Measurements from ENCODE around the gene MIPOL1. TPM values are rescaled to one million over a fixed set of nuclear protein-coding genes. Genes with fewer than 3 reads are reported as not detected.

Gene MIPOL1
- total and polyA plus RNA-seq, 2 donors (not counting 3 experiments of a cell fraction or from before 2014, with no cell fraction given) = 3.4 to 33.5 TPM

DNA sequence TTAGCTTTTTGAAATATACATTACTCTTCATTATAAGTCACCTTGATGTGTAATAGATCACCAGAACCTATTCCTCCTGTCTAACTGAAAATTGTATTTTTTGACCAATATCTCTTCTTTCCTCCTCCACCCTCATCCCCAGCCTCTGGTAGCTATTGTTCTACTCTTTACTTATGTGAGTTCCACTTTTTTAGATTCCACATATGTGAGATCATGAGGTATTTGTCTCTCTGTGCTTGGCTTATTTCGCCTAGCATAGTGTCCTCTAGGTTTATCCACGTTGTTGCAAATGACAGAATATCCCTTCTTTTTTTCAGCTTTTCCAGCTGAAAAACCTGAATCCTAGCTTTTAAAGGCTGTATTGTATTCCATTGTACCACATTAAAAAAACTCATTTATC lies 82.1 kb downstream of the MIPOL1 start:
- intact Hi-C loops (cut with micrococcal nuclease) = no loop called here
- no peaks in the 10 kb centered on the region for H3K4me1 ChIP-seq (ENCODE audit: control insufficient read depth, extremely low read depth, insufficient read depth, low read length)
- CTCF ChIA-PET = interaction anchor here (0.8 to 1.9 kb wide), 3 partner anchors 8 to 14 kb away, joined by 3 to 6 read pairs (median 4); no protein-coding TSS in a partner anchor

More for the DNA sequence above, 82.1 kb downstream of the MIPOL1 start:
- H4K20me1 ChIP-seq (replicated peaks; ENCODE audit: control insufficient read depth, extremely low read depth, insufficient read depth, low read length) = no peaks in the 10 kb centered on the region
- no peak overlapping the region for H3K4me2 ChIP-seq (ENCODE audit: insufficient read depth, low read length)
- no peak for FAIRE-seq
- no peak overlapping the region for H3K27ac ChIP-seq (ENCODE audit: insufficient read depth, low read depth, low read length)
- no peaks in the 10 kb centered on the region for H3K36me3 ChIP-seq (ENCODE audit: control insufficient read depth in 2 of 2, extremely low read depth in 1 of 2, insufficient read depth in 2 of 2, low read length in 2 of 2)
- no peak overlapping the region for H3K4me3 ChIP-seq (replicated peaks in 1 of 3; ENCODE audit: insufficient read depth in 1 of 3, low read depth in 1 of 3, low read length in 3 of 3)
- H2AFZ ChIP-seq (ENCODE audit: low read depth, low read length) = no peak overlapping the region
- no peaks in the 10 kb centered on the region for H3K9me3 ChIP-seq (replicated peaks; ENCODE audit: control insufficient read depth, insufficient read depth, low read length)
- TF ChIP-seq GATA2 (IDR thresholded peaks at IDR 0.05; ENCODE audit: insufficient read depth, insufficient read length, low read depth, low read length) (no peak), EZH2 (IDR thresholded peaks at IDR 0.05; ENCODE audit: borderline replicate concordance, low read depth, low read length, severe bottlenecking) (no peak), POLR2AphosphoS5 (IDR thresholded peaks at IDR 0.05; ENCODE audit: insufficient read depth, low read depth, low read length) (no peak), MYC (IDR thresholded peaks at IDR 0.05; ENCODE audit: low read depth, low read length) (no peak), POLR2A (IDR thresholded peaks at IDR 0.05; ENCODE audit: low read depth, low read length) (no peak), JUN (IDR thresholded peaks at IDR 0.05; ENCODE audit: borderline replicate concordance, insufficient read depth, insufficient read length, low read depth) (no peak), FOS (IDR thresholded peaks at IDR 0.05; ENCODE audit: borderline replicate concordance, insufficient read depth, low read length) (no peak)
- TF ChIP-seq, protein P1, sequence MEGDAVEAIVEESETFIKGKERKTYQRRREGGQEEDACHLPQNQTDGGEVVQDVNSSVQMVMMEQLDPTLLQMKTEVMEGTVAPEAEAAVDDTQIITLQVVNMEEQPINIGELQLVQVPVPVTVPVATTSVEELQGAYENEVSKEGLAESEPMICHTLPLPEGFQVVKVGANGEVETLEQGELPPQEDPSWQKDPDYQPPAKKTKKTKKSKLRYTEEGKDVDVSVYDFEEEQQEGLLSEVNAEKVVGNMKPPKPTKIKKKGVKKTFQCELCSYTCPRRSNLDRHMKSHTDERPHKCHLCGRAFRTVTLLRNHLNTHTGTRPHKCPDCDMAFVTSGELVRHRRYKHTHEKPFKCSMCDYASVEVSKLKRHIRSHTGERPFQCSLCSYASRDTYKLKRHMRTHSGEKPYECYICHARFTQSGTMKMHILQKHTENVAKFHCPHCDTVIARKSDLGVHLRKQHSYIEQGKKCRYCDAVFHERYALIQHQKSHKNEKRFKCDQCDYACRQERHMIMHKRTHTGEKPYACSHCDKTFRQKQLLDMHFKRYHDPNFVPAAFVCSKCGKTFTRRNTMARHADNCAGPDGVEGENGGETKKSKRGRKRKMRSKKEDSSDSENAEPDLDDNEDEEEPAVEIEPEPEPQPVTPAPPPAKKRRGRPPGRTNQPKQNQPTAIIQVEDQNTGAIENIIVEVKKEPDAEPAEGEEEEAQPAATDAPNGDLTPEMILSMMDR (IDR thresholded peaks at IDR 0.05; ENCODE audit: extremely low read depth in 1 of 2, insufficient read depth in 1 of 2, low read depth in 1 of 2, low read length in 2 of 2) = no peak
- TF ChIP-seq, protein P2, sequence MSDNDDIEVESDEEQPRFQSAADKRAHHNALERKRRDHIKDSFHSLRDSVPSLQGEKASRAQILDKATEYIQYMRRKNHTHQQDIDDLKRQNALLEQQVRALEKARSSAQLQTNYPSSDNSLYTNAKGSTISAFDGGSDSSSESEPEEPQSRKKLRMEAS (IDR thresholded peaks at IDR 0.05; ENCODE audit: insufficient read depth, insufficient read length) = no peak
- H3K9ac ChIP-seq (replicated peaks; ENCODE audit: extremely low read depth, insufficient read depth, low read length) = no peak overlapping the region
- H3K9me1 ChIP-seq (replicated peaks; ENCODE audit: control insufficient read depth, extremely low read depth, insufficient read depth, low read length) = no peaks in the 10 kb centered on the region
- BruUV-seq (replicated peaks) = no TSS peak
- no peaks in the 10 kb centered on the region for H3K79me2 ChIP-seq (ENCODE audit: control insufficient read depth, insufficient read depth, low read length)
- POLR2A ChIA-PET = no interaction called here
- dilution Hi-C loops (cut with MboI; ENCODE audit: extremely low pct_ligation_motif_present, low sequenced_read_pairs) = no loop called here
- H3K27me3 ChIP-seq (ENCODE audit: control insufficient read depth in 2 of 2, insufficient read depth in 2 of 2, low read length in 2 of 2) = no peaks in the 10 kb centered on the region
- no peak for DNase-seq (ENCODE audit: low read depth, low spot score)
